GM10847 (cell line): ENCODE data around the gene LYZL4.

Source experiments
- POLR2A ChIP-seq: IDR thresholded peaks from 2 replicates; pipeline ENCODE4 v1.6.1; 2011; ENCODE audit not compliant: insufficient read length; ENCODE audit errors: extremely low read depth

The LYZL4 gene

DNA sequence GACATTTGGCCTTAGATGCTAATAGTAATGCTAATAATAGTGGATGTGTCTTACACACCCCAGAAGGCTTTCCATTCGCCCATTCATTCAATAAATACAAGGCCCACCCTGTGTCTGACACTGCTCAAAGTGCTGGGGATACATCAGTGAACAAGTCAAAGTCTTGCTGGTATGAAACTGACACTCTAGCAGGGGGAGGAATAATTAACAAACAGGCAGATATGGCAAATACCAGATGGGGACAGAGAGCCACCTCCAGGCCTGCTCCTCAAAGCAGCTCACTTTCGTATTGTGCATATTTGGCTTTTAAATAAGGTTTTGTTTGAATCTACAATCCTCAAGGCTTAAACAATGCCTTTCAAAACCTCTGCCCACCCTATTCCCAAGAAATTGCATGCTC lies 28.3 kb upstream of the LYZL4 start:
- TF ChIP-seq POLR2A: no peak

GRCh38 chr3:42438193-42438592 lies 27.8 kb upstream of the LYZL4 start:
- TF ChIP-seq POLR2A: no peak

- TF ChIP-seq POLR2A: no peak
Measured at GRCh38 chr3:42434777-42435380, 24.5 kb upstream of the LYZL4 start.

GRCh38 chr3:42432485-42432884 lies 22.1 kb upstream of the LYZL4 start:
- no peak for TF ChIP-seq POLR2A

- no peak for TF ChIP-seq POLR2A
Measured at GRCh38 chr3:42430781-42431532, 20.5 kb upstream of the LYZL4 start.

GRCh38 chr3:42428830-42429229 lies 18.4 kb upstream of the LYZL4 start:
- TF ChIP-seq POLR2A: no peak

- no peak for TF ChIP-seq POLR2A
Measured at GRCh38 chr3:42425736-42426407, 15.5 kb upstream of the LYZL4 start.

GRCh38 chr3:42424911-42425310 lies 14.5 kb upstream of the LYZL4 start:
- no peak for TF ChIP-seq POLR2A

- no peak for TF ChIP-seq POLR2A
Measured at GRCh38 chr3:42421818-42422796, 11.7 kb upstream of the LYZL4 start.

DNA sequence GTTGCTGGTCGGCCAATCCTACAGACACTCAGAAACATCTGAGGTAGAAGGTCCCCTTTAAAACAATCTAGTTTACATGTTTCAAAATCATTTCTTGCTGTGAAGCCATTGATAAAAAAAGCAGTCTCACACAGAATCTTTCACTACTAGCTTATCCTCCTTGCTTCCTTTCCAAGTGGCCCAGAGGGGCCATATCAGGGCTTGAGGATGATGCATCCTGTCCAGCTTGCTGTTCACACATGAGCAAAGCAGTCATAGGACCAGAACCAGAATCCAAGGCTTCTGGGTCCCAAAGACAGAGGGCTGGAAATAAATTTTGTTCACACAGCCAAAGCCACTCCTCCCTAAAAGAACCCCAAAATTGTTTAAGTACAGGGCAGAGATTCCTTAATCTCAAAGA lies 9.2 kb upstream of the LYZL4 start:
- no peak for TF ChIP-seq POLR2A

- no peak for TF ChIP-seq POLR2A
Measured at GRCh38 chr3:42412526-42413155, 2.2 kb upstream of the LYZL4 start.

GRCh38 chr3:42411429-42411828 lies 1.0 kb upstream of the LYZL4 start:
- no peak for TF ChIP-seq POLR2A

DNA sequence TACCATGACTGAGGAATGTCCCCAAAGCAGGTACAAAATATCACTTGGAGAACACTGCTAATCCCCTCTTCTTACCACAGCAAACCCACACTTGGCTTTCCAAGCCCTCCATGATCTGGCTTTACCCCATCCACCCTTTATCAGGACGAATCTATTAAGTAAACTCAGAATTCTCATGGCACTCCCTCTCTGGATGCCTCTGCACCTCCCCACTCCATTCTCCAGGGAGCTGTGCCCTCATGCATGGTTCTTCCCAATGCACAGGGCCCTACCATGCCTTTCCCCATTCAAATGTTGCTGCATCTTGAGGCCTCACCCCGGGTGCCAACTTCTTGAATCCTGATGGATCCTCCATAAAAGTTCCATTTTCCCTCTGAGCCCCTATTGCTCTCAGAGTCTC lies 2.3 kb downstream of the LYZL4 start:
- no peak for TF ChIP-seq POLR2A

DNA sequence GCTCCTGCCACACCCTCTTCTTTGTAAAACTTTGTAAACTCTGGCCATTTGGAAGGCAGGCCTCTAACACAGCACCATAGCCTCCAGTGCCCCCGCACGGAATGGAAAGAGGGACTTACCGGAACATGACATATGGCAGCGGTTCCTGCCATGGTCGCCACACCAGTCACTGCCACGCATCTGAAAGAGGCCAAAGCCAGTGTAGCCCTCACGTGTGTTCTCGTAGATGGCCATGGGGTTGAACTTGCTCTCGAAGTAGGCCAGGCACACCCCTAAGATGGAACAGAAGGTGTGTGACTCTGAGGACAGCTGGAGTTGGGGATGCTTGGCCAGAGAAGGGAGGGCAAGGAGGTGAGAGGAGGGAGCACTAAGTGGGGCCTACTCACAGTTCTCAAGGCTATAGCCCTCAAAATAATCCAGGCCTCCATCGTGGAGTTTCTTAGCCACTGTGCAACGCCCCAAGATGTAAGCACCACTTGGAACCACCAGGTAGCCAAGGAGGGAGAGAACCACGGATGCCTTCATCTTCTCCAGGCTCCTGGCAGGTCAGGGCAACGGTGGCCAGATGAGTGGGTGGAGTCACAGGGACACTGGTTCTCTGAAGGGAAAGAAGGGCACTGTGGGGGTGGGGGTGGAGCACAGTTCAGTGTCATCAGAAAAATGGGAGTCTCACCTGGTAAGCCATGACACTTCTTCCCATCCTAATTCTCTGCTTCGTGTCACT lies 3.5 kb downstream of the LYZL4 start:
- TF ChIP-seq POLR2A: no peak
